Progenitor cell of endocrine pancreas (in vitro differentiated cells): Measurements from ENCODE around the gene EP400. TPM values are rescaled to one million over a fixed set of nuclear protein-coding genes. Genes with fewer than 3 reads are reported as not detected.
A peak's percentile ranks its signal among the peaks of the same experiment; 100 is the strongest.
"Not testable (repeated sequence)": the region's sequence is repeated elsewhere in the genome, so short reads cannot be mapped to it uniquely, and the experiment has no call there.

Experiments
- DNase-seq: peaks from one replicate; pipeline ENCODE4 v3.0.0; 2021; ENCODE audit warnings: low spot score; ENCODE audit not compliant: unreplicated experiment
- H3K27ac Mint-ChIP-seq: 2 replicates; pipeline ENCODE4 v1.8.0; 2021; ENCODE audit warnings: mild to moderate bottlenecking, moderate library complexity, mixed read lengths
- H3K27me3 Mint-ChIP-seq: 2 replicates; pipeline ENCODE4 v1.8.0; 2021; ENCODE audit warnings: mixed read lengths
- H3K36me3 Mint-ChIP-seq: 2 replicates; pipeline ENCODE4 v1.8.0; 2022; ENCODE audit warnings: mixed read lengths; ENCODE audit not compliant: insufficient read depth
- H3K4me1 Mint-ChIP-seq: 2 replicates; pipeline ENCODE4 v1.8.0; 2021; ENCODE audit warnings: low read depth, mixed read lengths
- H3K4me3 Mint-ChIP-seq: 2 replicates; pipeline ENCODE4 v1.8.0; 2021; ENCODE audit warnings: low read depth, mild to moderate bottlenecking, moderate library complexity, mixed read lengths
- H3K9me3 Mint-ChIP-seq: 2 replicates; pipeline ENCODE4 v1.8.0; 2021; ENCODE audit warnings: low read depth, mixed read lengths
- CTCF ChIP-seq: fragments of 200-600 bp; sonication (generic); IDR thresholded peaks from one replicate; pipeline ENCODE4 v1.5.0; 2021; ENCODE audit warnings: antibody characterized with exemption, mild to moderate bottlenecking; ENCODE audit not compliant: unreplicated experiment
- total RNA-seq: library from RNA; stranded (reverse); gene quantifications from 2 replicates; pipeline ENCODE4 v1.2.1, GENCODE V29; 2021

EP400 gene
- total RNA-seq, 1 donor from 2014 or later, result 66.6 TPM

GRCh38 chr12:132045751-132046150 is 96.0 kb downstream of the EP400 start:
- no peak overlapping the region for H3K27ac Mint-ChIP-seq
- peaks cover 30% of the 10 kb centered on the region for H3K36me3 Mint-ChIP-seq
- no peak for TF ChIP-seq CTCF

GRCh38 chr12:132046561-132046960 is 96.8 kb downstream of the EP400 start:
- no peaks in the 10 kb centered on the region for H3K4me1 Mint-ChIP-seq
- H3K4me3 Mint-ChIP-seq, result no peak overlapping the region
- no peaks in the 10 kb centered on the region for H3K9me3 Mint-ChIP-seq
- DNase-seq, result no peak
- peak overlapping the region; percentile 31 for H3K27ac Mint-ChIP-seq
- no peaks in the 10 kb centered on the region for H3K27me3 Mint-ChIP-seq
- TF ChIP-seq CTCF, result no peak
- H3K36me3 Mint-ChIP-seq, result peaks cover 37% of the 10 kb centered on the region

More at GRCh38 chr12:132045751-132046150, 96.0 kb downstream of the EP400 start:
- H3K27me3 Mint-ChIP-seq, result no peaks in the 10 kb centered on the region
- no peaks in the 10 kb centered on the region for H3K4me1 Mint-ChIP-seq
- H3K4me3 Mint-ChIP-seq, result no peak overlapping the region
- no peaks in the 10 kb centered on the region for H3K9me3 Mint-ChIP-seq
- DNase-seq, result no peak

- H3K4me1 Mint-ChIP-seq, H3K27me3 Mint-ChIP-seq, H3K4me3 Mint-ChIP-seq, H3K9me3 Mint-ChIP-seq, H3K27ac Mint-ChIP-seq, DNase-seq: not testable (repeated sequence)
- H3K36me3 Mint-ChIP-seq, result peaks cover 42% of the 10 kb centered on the region
These were observed 97.9 kb downstream of the EP400 start for GRCh38 chr12:132047630-132048029.

GRCh38 chr12:132049442-132049841 is 99.7 kb downstream of the EP400 start:
- Mint-ChIP-seq H3K36me3 (peaks cover 47% of the 10 kb centered on the region), H3K27me3 (no peaks in the 10 kb centered on the region), H3K27ac (no peak overlapping the region), H3K9me3 (no peaks in the 10 kb centered on the region), H3K4me3 (no peak overlapping the region), H3K4me1 (no peaks in the 10 kb centered on the region)
- no peak for DNase-seq
- no peak for TF ChIP-seq CTCF

GRCh38 chr12:132049876-132050275 is 100.1 kb downstream of the EP400 start:
- H3K9me3 Mint-ChIP-seq, result no peaks in the 10 kb centered on the region
- DNase-seq, result no peak
- no peaks in the 10 kb centered on the region for H3K27me3 Mint-ChIP-seq
- no peak overlapping the region for H3K4me3 Mint-ChIP-seq
- peaks cover 46% of the 10 kb centered on the region for H3K36me3 Mint-ChIP-seq
- TF ChIP-seq CTCF, result no peak
- no peak overlapping the region for H3K27ac Mint-ChIP-seq
- H3K4me1 Mint-ChIP-seq, result no peaks in the 10 kb centered on the region

- not testable (repeated sequence) for H3K4me3 Mint-ChIP-seq, H3K27me3 Mint-ChIP-seq, H3K4me1 Mint-ChIP-seq, H3K9me3 Mint-ChIP-seq, H3K27ac Mint-ChIP-seq, DNase-seq
- peaks cover 38% of the 10 kb centered on the region for H3K36me3 Mint-ChIP-seq
- TF ChIP-seq CTCF, result peak; percentile 34
These were observed 102.0 kb downstream of the EP400 start for GRCh38 chr12:132051718-132052117.
